HG03565 (cell line): ENCODE data around the gene EOMES.
"Not testable (repeated sequence)": the region's sequence is repeated elsewhere in the genome, so short reads cannot be mapped to it uniquely, and the experiment has no call there.

Source experiments
- ATAC-seq: cut with Tn5 transposase; IDR thresholded peaks from one replicate; pipeline ENCODE4 v1.9.1; 2021; ENCODE audit warnings: mild to moderate bottlenecking, moderate library complexity; ENCODE audit not compliant: unreplicated experiment

Gene EOMES

GRCh38 chr3:27721717-27722564 lies at the start of gene EOMES:
Gene EOMES, minus strand, starts transcription at chr3:27722323. Its CDS starts 29 bp downstream, at chr3:27722294.
- ATAC-seq: peak; percentile 49

- ATAC-seq: not testable (repeated sequence)
These were observed 48.3 kb upstream of the EOMES start for GRCh38 chr3:27770384-27770783.

GRCh38 chr3:27767000-27767399 lies 44.9 kb upstream of the EOMES start:
- ATAC-seq: no peak

- no peak for ATAC-seq
These were observed 36.0 kb upstream of the EOMES start for GRCh38 chr3:27758083-27758482.

- ATAC-seq: no peak
These were observed 34.8 kb upstream of the EOMES start for GRCh38 chr3:27756877-27757276.

GRCh38 chr3:27752926-27753325 lies 30.8 kb upstream of the EOMES start:
- no peak for ATAC-seq

- ATAC-seq: no peak
These were observed 27.5 kb upstream of the EOMES start for GRCh38 chr3:27749643-27750042.

- ATAC-seq: no peak
These were observed 24.7 kb upstream of the EOMES start for GRCh38 chr3:27746838-27747237.

- ATAC-seq: no peak
These were observed 18.7 kb upstream of the EOMES start for GRCh38 chr3:27740854-27741253.

- ATAC-seq: no peak
These were observed 15.0 kb upstream of the EOMES start for GRCh38 chr3:27737091-27737490.

GRCh38 chr3:27730774-27731659 lies 8.9 kb upstream of the EOMES start:
- no peak for ATAC-seq

- ATAC-seq: no peak
These were observed 7.9 kb upstream of the EOMES start for GRCh38 chr3:27729748-27730611.

GRCh38 chr3:27729325-27729724 lies 7.2 kb upstream of the EOMES start:
- ATAC-seq: no peak

GRCh38 chr3:27728195-27729087 lies 6.3 kb upstream of the EOMES start:
- ATAC-seq: no peak

GRCh38 chr3:27726240-27726639 lies 4.1 kb upstream of the EOMES start:
- no peak for ATAC-seq

GRCh38 chr3:27724459-27725197 lies 2.5 kb upstream of the EOMES start:
- no peak for ATAC-seq

- ATAC-seq: no peak
These were observed 1.8 kb upstream of the EOMES start for GRCh38 chr3:27723815-27724458.

- no peak for ATAC-seq
These were observed 1.3 kb upstream of the EOMES start for GRCh38 chr3:27723456-27723814.

GRCh38 chr3:27723001-27723445 lies 900 bp upstream of the EOMES start:
- no peak for ATAC-seq
